Neuron (in vitro differentiated cells): ENCODE results near the gene USP14.
"Not testable (repeated sequence)": the region's sequence is repeated elsewhere in the genome, so short reads cannot be mapped to it uniquely, and the experiment has no call there.

ENCODE experiments used
- H2AFZ ChIP-seq: one replicate; pipeline ENCODE4 v1.6.1; 2013; ENCODE audit warnings: low read depth, mild to moderate bottlenecking, inconsistent platforms, low read length, moderate library complexity
- H3K27me3 ChIP-seq: one replicate; pipeline ENCODE4 v1.6.1; 2013; ENCODE audit warnings: low read length; ENCODE audit not compliant: insufficient read depth
- H3K36me3 ChIP-seq: one replicate; pipeline ENCODE4 v1.6.1; 2013; ENCODE audit warnings: low read length; ENCODE audit not compliant: insufficient read depth
- H3K4me1 ChIP-seq: one replicate; pipeline ENCODE4 v1.6.1; 2013; ENCODE audit warnings: low read length; ENCODE audit not compliant: insufficient read depth
- H3K4me3 ChIP-seq: 2 replicates; pipeline ENCODE4 v1.5.1; 2013; ENCODE audit warnings: mild to moderate bottlenecking, low read length, moderate library complexity
- H3K9me3 ChIP-seq: one replicate; pipeline ENCODE4 v1.6.1; 2013; ENCODE audit warnings: low read length

Gene USP14

GRCh38 chr18:158128-159036, at the start of gene USP14:
Gene USP14 (plus strand): TSS chr18:158557. CDS start chr18:158699, 142 bp downstream.
- H3K4me3 ChIP-seq, result peak within 1 kb of the TSS; percentile 85
- H2AFZ ChIP-seq, result peak within 1 kb of the TSS; percentile 61
- H3K4me1 ChIP-seq, result peaks cover 8% of the 10 kb centered on the region
- no peaks in the 10 kb centered on the region for H3K27me3 ChIP-seq
- H3K36me3 ChIP-seq, result peaks cover 9% of the 10 kb centered on the region
- H3K9me3 ChIP-seq, result no peaks in the 10 kb centered on the region

GRCh38 chr18:108665-109063, 49.7 kb upstream of the USP14 start:
- H3K4me1 ChIP-seq, H3K36me3 ChIP-seq, H2AFZ ChIP-seq, H3K9me3 ChIP-seq, H3K27me3 ChIP-seq, H3K4me3 ChIP-seq: not testable (repeated sequence)

GRCh38 chr18:109130-109921, 49.0 kb upstream of the USP14 start:
- H3K27me3 ChIP-seq, H3K36me3 ChIP-seq, H3K9me3 ChIP-seq, H3K4me3 ChIP-seq, H2AFZ ChIP-seq, H3K4me1 ChIP-seq: not testable (repeated sequence)

GRCh38 chr18:109922-110261, 48.5 kb upstream of the USP14 start:
- H3K4me1 ChIP-seq, H3K27me3 ChIP-seq, H3K36me3 ChIP-seq, H2AFZ ChIP-seq, H3K9me3 ChIP-seq, H3K4me3 ChIP-seq: not testable (repeated sequence)

- not testable (repeated sequence) for H3K36me3 ChIP-seq, H3K4me3 ChIP-seq, H2AFZ ChIP-seq, H3K27me3 ChIP-seq, H3K9me3 ChIP-seq, H3K4me1 ChIP-seq
Measured at GRCh38 chr18:110351-111201, 47.8 kb upstream of the USP14 start.

- Histone ChIP-seq H3K36me3 (no peaks in the 10 kb centered on the region), H3K9me3 (no peaks in the 10 kb centered on the region), H3K4me1 (no peaks in the 10 kb centered on the region), H2AFZ (peak overlapping the region; percentile 62), H3K27me3 (no peaks in the 10 kb centered on the region), H3K4me3 (peak overlapping the region; percentile 48)
Measured at GRCh38 chr18:111306-112014, 46.9 kb upstream of the USP14 start.

- H3K4me3 ChIP-seq, result peak overlapping the region; percentile 48
- not testable (repeated sequence) for H3K9me3 ChIP-seq, H3K27me3 ChIP-seq, H2AFZ ChIP-seq, H3K4me1 ChIP-seq, H3K36me3 ChIP-seq
Measured at GRCh38 chr18:112015-112733, 46.2 kb upstream of the USP14 start.

- not testable (repeated sequence) for H2AFZ ChIP-seq, H3K9me3 ChIP-seq, H3K4me3 ChIP-seq, H3K27me3 ChIP-seq, H3K36me3 ChIP-seq, H3K4me1 ChIP-seq
Measured at GRCh38 chr18:120539-121260, 37.7 kb upstream of the USP14 start.

GRCh38 chr18:135045-135444, 23.3 kb upstream of the USP14 start:
- H3K4me3 ChIP-seq, result no peak overlapping the region
- no peak overlapping the region for H2AFZ ChIP-seq
- H3K27me3 ChIP-seq, result no peaks in the 10 kb centered on the region
- H3K9me3 ChIP-seq, result no peaks in the 10 kb centered on the region
- H3K36me3 ChIP-seq, result no peaks in the 10 kb centered on the region
- no peaks in the 10 kb centered on the region for H3K4me1 ChIP-seq

GRCh38 chr18:136433-136832, 21.9 kb upstream of the USP14 start:
- peak overlapping the region; percentile 18 for H3K4me3 ChIP-seq
- no peaks in the 10 kb centered on the region for H3K36me3 ChIP-seq
- H3K9me3 ChIP-seq, result no peaks in the 10 kb centered on the region
- no peaks in the 10 kb centered on the region for H3K4me1 ChIP-seq
- H3K27me3 ChIP-seq, result no peaks in the 10 kb centered on the region
- H2AFZ ChIP-seq, result peak overlapping the region; percentile 67

- Histone ChIP-seq H3K36me3 (no peaks in the 10 kb centered on the region), H3K27me3 (no peaks in the 10 kb centered on the region), H3K4me1 (no peaks in the 10 kb centered on the region), H2AFZ (no peak overlapping the region), H3K4me3 (no peak overlapping the region), H3K9me3 (no peaks in the 10 kb centered on the region)
Measured at GRCh38 chr18:137327-137726, 21.0 kb upstream of the USP14 start.
